Hepatocyte (in vitro differentiated cells): Measurements from ENCODE around the gene FSD1L.

Source experiments
- EZH2 ChIP-seq: fragments of 200-600 bp; sonication (generic); IDR thresholded peaks from 2 replicates; pipeline ENCODE4 v1.6.1; 2016; ENCODE audit warnings: antibody characterized with exemption, mild to moderate bottlenecking, borderline replicate concordance
- EZH2phosphoT487 ChIP-seq: fragments of 200-600 bp; sonication (generic); IDR thresholded peaks from one replicate; pipeline ENCODE4 v1.6.1; 2018; ENCODE audit warnings: antibody characterized with exemption, mild to moderate bottlenecking, low read depth, moderate library complexity; ENCODE audit not compliant: unreplicated experiment, severe bottlenecking
- TF ChIP-seq, protein P1 (sequence below): fragments of 200-600 bp; sonication (generic); IDR thresholded peaks from 2 replicates; pipeline ENCODE4 v1.5.1; 2016; ENCODE audit warnings: antibody characterized with exemption, mild to moderate bottlenecking; ENCODE audit not compliant: poor library complexity

DNA sequence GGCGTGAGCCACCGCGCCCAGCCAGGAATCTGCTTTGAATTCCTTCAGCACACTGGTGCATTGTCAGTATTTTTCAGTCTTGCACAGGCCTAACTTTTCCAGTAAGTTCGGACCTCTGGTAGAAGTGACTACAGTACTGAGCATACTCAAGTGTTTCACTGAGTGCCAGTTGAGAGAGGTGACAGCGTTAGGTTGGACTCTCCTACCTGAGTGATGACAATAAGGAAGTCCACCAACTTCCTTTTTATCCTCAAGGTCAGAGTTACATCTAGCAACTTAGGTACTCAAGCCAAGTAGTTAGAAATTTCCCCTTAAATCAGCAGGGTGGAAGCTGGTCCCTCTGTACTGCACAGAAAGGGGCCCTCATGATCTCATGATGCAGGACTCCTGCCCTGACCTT lies 26.0 kb upstream of the FSD1L start:
- TF ChIP-seq, protein P1, sequence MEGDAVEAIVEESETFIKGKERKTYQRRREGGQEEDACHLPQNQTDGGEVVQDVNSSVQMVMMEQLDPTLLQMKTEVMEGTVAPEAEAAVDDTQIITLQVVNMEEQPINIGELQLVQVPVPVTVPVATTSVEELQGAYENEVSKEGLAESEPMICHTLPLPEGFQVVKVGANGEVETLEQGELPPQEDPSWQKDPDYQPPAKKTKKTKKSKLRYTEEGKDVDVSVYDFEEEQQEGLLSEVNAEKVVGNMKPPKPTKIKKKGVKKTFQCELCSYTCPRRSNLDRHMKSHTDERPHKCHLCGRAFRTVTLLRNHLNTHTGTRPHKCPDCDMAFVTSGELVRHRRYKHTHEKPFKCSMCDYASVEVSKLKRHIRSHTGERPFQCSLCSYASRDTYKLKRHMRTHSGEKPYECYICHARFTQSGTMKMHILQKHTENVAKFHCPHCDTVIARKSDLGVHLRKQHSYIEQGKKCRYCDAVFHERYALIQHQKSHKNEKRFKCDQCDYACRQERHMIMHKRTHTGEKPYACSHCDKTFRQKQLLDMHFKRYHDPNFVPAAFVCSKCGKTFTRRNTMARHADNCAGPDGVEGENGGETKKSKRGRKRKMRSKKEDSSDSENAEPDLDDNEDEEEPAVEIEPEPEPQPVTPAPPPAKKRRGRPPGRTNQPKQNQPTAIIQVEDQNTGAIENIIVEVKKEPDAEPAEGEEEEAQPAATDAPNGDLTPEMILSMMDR = no peak
- TF ChIP-seq EZH2 (no peak), EZH2phosphoT487 (no peak)
